ENCODE measurements around the gene SHB.
A peak's percentile ranks its signal among the peaks of the same experiment; 100 is the strongest.

SHB gene

GRCh38 chr9:38038307-38039089, 30.5 kb downstream of the SHB start:
- DNase-seq (ENCODE audit: low read depth), result peak; percentile 26
- TF ChIP-seq CTCF (IDR thresholded peaks at IDR 0.05; ENCODE audit: insufficient read depth, low read depth, low read length, missing control alignments), result no peak
- no peak overlapping the region for H3K4me3 ChIP-seq (ENCODE audit: low read depth, low read length)

GRCh38 chr9:38037981-38038306, 31.1 kb downstream of the SHB start:
- H3K4me3 ChIP-seq (ENCODE audit: low read depth, low read length), result no peak overlapping the region
- TF ChIP-seq CTCF (IDR thresholded peaks at IDR 0.05; ENCODE audit: insufficient read depth, low read depth, low read length, missing control alignments), result no peak
- no peak for DNase-seq (ENCODE audit: low read depth)

DNA sequence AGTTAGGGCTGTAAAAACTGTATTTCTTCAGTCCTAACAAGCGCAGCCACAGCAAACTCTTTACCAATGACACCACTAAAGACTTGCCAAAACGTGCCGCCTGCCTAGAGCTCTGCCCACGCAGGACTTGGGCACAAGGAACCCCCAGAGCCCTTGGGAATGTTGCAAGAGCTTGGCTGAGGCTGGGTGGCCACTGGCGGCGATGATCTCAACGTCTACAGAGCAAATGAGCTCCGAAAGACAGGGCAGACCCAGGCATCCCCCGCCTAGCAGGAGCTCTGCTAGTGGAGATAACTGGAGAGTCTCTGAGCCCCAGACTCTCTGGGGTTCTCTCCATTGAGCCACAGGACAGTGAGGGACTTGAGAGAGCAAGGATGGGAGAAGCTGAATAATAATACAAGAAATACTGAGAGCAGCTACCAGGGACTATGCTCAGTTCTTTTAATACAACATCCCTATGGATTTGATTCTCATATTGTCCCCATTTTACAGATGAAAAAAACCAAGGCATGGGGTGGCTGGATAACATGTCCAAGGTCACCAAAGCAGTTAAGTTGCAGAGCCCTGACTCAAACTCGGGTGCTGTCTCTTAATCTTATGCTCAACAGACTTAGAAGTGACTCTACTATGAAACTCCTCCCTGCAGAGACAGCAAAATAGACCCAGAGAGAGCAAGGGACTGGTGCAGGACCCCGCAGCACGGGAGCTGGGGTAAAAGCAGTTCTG, 32.5 kb downstream of the SHB start:
- no peak for TF ChIP-seq CTCF (IDR thresholded peaks at IDR 0.05; ENCODE audit: insufficient read depth, low read depth, low read length, missing control alignments)
- no peak for DNase-seq (ENCODE audit: low read depth)
- no peak overlapping the region for H3K4me3 ChIP-seq (ENCODE audit: low read depth, low read length)

DNA sequence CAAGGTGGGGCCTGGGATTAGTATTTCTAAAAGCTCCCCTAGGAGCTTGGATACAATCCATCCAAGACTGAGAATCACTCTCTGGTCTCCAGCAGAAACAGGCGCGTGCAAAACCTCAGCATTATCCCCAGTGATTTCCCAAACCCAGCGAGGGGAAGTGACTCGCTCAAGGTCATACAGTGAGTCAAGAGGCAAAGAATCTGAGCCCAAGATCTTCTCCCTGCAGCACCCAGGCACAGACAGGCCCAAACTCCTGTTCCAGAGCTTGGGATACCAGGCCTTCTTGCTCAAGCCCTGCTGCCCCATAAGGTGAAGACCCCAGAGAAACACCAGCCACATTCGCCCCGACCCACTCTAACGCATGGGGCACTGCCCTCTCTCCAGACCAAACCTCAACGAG, 33.2 kb downstream of the SHB start:
- TF ChIP-seq CTCF (IDR thresholded peaks at IDR 0.05; ENCODE audit: insufficient read depth, low read depth, low read length, missing control alignments), result no peak
- DNase-seq (ENCODE audit: low read depth), result no peak
- H3K4me3 ChIP-seq (ENCODE audit: low read depth, low read length), result no peak overlapping the region

DNA sequence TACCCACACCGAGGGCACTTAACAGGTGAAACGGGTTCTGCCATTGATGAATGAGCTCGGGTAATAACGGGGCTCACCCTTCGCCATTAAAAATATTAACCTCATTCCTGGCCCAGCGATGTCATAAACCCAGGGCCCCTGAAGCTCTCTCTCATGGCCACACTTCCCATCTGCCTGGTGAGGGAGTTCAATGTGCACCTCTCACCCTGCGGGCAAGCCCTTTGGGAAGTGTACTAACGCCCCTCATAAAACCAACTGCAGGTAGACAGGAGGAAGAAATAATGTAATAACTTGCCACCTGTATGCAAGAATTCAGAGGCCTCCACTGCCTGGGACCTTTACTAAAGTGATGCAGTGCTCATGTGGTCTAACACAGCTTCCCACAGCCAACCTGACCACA, 35.1 kb downstream of the SHB start:
- DNase-seq (ENCODE audit: low read depth), result no peak
- H3K4me3 ChIP-seq (ENCODE audit: low read depth, low read length), result no peak overlapping the region
- TF ChIP-seq CTCF (IDR thresholded peaks at IDR 0.05; ENCODE audit: insufficient read depth, low read depth, low read length, missing control alignments), result no peak

GRCh38 chr9:38032266-38033110, 36.5 kb downstream of the SHB start:
- no peak for DNase-seq (ENCODE audit: low read depth)
- no peak overlapping the region for H3K4me3 ChIP-seq (ENCODE audit: low read depth, low read length)
- TF ChIP-seq CTCF (IDR thresholded peaks at IDR 0.05; ENCODE audit: insufficient read depth, low read depth, low read length, missing control alignments), result no peak
